ENCODE measurements around the gene PRR36.

PRR36 gene

DNA sequence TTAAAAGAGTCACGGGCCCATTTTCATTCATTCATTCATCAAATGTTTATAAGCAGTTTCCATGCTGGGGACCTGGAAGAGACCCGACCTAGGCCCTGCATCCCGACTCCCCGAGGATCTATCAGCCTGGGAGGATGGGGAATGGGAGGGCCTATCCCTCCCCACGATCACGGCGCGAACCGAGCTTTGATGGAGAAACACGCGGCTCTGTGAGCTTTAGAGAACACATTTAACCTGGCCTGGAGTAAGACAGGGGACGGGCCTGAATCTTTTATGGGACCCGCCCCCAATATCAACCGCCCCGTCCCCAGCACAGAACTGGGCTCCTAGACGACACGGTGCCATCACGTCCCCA lies 45.0 kb downstream of the PRR36 start:
- TF ChIP-seq, protein P1, sequence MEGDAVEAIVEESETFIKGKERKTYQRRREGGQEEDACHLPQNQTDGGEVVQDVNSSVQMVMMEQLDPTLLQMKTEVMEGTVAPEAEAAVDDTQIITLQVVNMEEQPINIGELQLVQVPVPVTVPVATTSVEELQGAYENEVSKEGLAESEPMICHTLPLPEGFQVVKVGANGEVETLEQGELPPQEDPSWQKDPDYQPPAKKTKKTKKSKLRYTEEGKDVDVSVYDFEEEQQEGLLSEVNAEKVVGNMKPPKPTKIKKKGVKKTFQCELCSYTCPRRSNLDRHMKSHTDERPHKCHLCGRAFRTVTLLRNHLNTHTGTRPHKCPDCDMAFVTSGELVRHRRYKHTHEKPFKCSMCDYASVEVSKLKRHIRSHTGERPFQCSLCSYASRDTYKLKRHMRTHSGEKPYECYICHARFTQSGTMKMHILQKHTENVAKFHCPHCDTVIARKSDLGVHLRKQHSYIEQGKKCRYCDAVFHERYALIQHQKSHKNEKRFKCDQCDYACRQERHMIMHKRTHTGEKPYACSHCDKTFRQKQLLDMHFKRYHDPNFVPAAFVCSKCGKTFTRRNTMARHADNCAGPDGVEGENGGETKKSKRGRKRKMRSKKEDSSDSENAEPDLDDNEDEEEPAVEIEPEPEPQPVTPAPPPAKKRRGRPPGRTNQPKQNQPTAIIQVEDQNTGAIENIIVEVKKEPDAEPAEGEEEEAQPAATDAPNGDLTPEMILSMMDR (IDR thresholded peaks at IDR 0.05; ENCODE audit: extremely low read depth, insufficient read depth, missing control alignments): no peak
- in situ Hi-C loops (cut with MboI; ENCODE audit: low pct_unique_long_range_greater_than_20kb, low sequenced_read_pairs, unreplicated experiment): no loop called here
- no peak for DNase-seq (ENCODE audit: low spot score)

DNA sequence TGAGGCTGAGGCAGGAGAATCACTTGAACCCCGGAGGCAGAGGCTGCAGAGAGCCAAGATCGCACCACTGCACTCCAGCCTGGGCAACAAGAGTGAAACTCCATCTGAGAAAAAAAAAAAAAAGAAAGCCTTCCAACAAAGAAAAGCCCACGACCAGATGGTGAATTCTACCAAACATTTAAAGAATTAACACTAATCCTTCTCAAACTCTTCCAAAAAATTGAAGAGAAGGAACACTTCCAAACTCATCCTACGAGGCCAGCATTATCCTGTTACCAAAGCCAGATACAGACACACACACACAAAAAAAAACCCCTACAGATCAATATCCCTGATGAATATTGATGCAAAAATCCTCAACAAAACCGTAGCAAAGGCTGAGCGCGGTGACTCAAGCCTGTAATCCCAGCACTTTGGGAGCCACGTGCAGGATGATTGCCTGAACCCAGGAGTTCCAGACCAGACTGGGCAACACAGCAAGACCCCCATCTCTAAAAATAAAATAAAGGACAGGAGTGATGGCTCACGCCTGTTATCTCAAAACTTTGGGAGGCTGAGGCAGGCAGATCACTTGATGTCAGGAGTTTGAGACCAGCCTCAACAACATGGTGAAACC lies 50.4 kb downstream of the PRR36 start:
- TF ChIP-seq, protein P1 (IDR thresholded peaks at IDR 0.05; ENCODE audit: extremely low read depth, insufficient read depth, missing control alignments): no peak
- in situ Hi-C loops (cut with MboI; ENCODE audit: low pct_unique_long_range_greater_than_20kb, low sequenced_read_pairs, unreplicated experiment): loop anchor here (25.0 kb wide), 2 partner anchors 261 to 461 kb away; no protein-coding TSS in a partner anchor
- DNase-seq (ENCODE audit: low spot score): no peak

DNA sequence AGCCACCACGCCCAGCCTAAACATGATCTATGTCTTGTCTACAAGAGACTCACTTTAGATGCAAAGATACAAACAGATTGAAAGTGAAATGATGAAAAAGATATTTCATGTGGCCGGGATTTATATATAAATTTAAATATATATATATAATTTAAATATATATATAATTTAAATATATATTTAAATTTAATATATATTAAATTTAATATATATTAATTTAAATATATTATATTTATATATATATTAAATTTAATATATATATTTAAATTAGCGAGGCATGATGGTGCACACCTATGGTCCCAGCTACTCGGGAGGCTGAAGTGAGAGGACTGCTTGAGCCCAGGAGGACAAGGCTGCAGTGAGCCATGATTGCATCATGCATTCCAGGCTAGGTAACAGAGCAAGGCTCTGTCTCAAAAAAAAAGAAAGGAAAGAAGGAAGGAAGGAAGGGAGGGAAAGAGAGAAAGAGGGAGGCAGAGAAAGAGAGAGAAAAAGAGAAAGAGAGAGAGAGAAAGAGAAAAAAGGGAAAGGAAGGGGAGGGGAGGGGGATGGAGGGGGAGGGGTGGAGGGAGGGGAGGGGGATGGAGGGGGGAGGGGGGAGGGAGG lies 51.2 kb downstream of the PRR36 start:
- TF ChIP-seq, protein P1 (IDR thresholded peaks at IDR 0.05; ENCODE audit: extremely low read depth, insufficient read depth, missing control alignments): no peak
- DNase-seq (ENCODE audit: low spot score): no peak
- in situ Hi-C loops (cut with MboI; ENCODE audit: low pct_unique_long_range_greater_than_20kb, low sequenced_read_pairs, unreplicated experiment): loop anchor here (25.0 kb wide), 2 partner anchors 261 to 461 kb away; no protein-coding TSS in a partner anchor

DNA sequence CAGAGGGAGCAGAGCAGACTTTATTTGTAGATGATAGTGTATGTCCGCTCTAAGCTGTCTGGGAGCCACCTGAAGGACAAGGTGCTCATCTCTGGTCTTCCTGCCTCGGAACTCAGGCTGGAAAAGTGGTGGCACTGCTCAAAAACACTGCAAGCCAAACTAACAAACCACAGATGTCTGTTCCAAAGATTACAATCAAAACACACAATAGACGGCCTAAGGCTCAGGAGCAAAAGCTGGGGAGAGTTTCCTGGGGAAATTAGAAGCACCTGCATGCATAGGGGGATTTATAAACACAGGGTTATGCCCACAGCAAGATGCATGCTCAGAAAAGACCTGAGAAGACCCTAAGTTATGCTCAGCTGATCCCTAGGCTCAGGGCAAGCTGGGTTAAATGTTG lies 53.6 kb downstream of the PRR36 start:
- in situ Hi-C loops (cut with MboI; ENCODE audit: low pct_unique_long_range_greater_than_20kb, low sequenced_read_pairs, unreplicated experiment): loop anchor here (25.0 kb wide), 2 partner anchors 258 to 458 kb away; no protein-coding TSS in a partner anchor
- TF ChIP-seq, protein P1 (IDR thresholded peaks at IDR 0.05; ENCODE audit: extremely low read depth, insufficient read depth, missing control alignments): no peak
- no peak for DNase-seq (ENCODE audit: low spot score)

DNA sequence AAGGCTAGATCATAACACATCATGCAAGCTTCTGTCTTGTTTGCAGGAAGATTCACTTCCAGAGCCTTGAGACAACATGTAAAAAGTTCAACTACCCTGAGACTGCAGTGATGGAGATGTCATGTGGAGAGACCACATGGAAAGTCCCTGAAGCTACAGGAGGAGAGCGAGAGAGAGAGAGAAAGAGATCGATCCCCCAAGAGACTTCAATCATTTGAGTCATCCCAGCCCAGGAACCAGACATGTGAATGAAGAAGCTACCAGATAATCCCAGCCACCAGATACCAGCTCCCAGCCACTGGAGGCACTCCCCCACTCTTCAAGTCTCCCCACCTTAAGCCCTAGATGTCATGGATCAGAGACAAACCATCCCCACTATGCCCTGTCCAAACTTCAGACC lies 54.9 kb downstream of the PRR36 start:
- in situ Hi-C loops (cut with MboI; ENCODE audit: low pct_unique_long_range_greater_than_20kb, low sequenced_read_pairs, unreplicated experiment): loop anchor here (25.0 kb wide), 2 partner anchors 257 to 457 kb away; no protein-coding TSS in a partner anchor
- TF ChIP-seq, protein P1 (IDR thresholded peaks at IDR 0.05; ENCODE audit: extremely low read depth, insufficient read depth, missing control alignments): no peak
- DNase-seq (ENCODE audit: low spot score): no peak

DNA sequence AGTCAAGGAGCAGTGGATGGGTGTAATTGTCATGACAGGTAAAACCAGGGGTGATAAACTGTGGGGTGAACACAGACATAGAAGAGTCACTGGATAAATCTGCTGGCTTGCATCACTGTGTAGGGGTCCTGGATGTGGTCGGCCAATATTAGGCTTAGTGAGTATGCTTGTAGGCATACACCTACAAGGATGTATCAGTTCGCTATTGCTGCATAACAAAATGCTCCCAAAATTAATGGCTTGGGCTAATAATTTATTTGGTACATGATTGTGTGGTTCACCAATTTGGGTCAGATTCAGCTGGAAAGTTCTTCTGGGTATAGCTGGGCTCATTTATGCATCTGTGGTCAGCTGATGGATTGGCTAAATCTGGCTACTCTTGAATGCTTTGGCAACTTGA lies 55.4 kb downstream of the PRR36 start:
- DNase-seq (ENCODE audit: low spot score): no peak
- in situ Hi-C loops (cut with MboI; ENCODE audit: low pct_unique_long_range_greater_than_20kb, low sequenced_read_pairs, unreplicated experiment): loop anchor here (25.0 kb wide), 2 partner anchors 257 to 457 kb away; no protein-coding TSS in a partner anchor
- TF ChIP-seq, protein P1 (IDR thresholded peaks at IDR 0.05; ENCODE audit: extremely low read depth, insufficient read depth, missing control alignments): no peak
